H9 (cell line): ENCODE measurements around the gene MCEE. TPM values are rescaled to one million over a fixed set of nuclear protein-coding genes. Genes with fewer than 3 reads are reported as not detected.

Experiments
- DNase-seq: peaks from one replicate; pipeline ENCODE4 v3.0.0-alpha.2; 2017
- H2AFZ ChIP-seq: one replicate; pipeline ENCODE4 v1.6.1; 2013; ENCODE audit warnings: mild to moderate bottlenecking, low read length, control low read depth, moderate library complexity
- H2AK5ac ChIP-seq: 2 replicates; pipeline ENCODE4 v1.6.1; 2013; ENCODE audit warnings: low read length, control low read depth, mixed read lengths; ENCODE audit not compliant: insufficient read length
- H2BK120ac ChIP-seq: one replicate; pipeline ENCODE4 v1.6.1; 2013; ENCODE audit warnings: low read depth, mild to moderate bottlenecking, low read length, control low read depth, inconsistent platforms; ENCODE audit not compliant: poor library complexity, severe bottlenecking
- H2BK12ac ChIP-seq: 2 replicates; pipeline ENCODE4 v1.6.1; 2013; ENCODE audit warnings: low read length, control low read depth, mixed read lengths, low read depth; ENCODE audit not compliant: insufficient read length
- H2BK15ac ChIP-seq: 2 replicates; pipeline ENCODE4 v1.6.1; 2013; ENCODE audit warnings: low read depth, low read length, control low read depth
- H2BK20ac ChIP-seq: one replicate; pipeline ENCODE4 v1.6.1; 2013; ENCODE audit warnings: low read depth, mild to moderate bottlenecking, low read length, control low read depth, inconsistent platforms; ENCODE audit not compliant: poor library complexity, severe bottlenecking
- H2BK5ac ChIP-seq: 2 replicates; pipeline ENCODE4 v1.6.1; 2013; ENCODE audit warnings: low read length, control low read depth, mixed read lengths; ENCODE audit not compliant: insufficient read length
- H3K14ac ChIP-seq: 2 replicates; pipeline ENCODE4 v1.6.1; 2013; ENCODE audit warnings: low read length, control low read depth; ENCODE audit not compliant: insufficient read depth
- H3K18ac ChIP-seq: 2 replicates; pipeline ENCODE4 v1.6.1; 2013; ENCODE audit warnings: low read depth, mild to moderate bottlenecking, mixed read lengths, low read length, control low read depth; ENCODE audit not compliant: insufficient read length
- H3K23ac ChIP-seq: 2 replicates; pipeline ENCODE4 v1.6.1; 2013; ENCODE audit warnings: low read length, control low read depth, mixed read lengths, low read depth; ENCODE audit not compliant: insufficient read length
- H3K23me2 ChIP-seq: 2 replicates; pipeline ENCODE4 v1.6.1; 2013; ENCODE audit warnings: low read depth, mild to moderate bottlenecking, mixed read lengths, low read length, control low read depth; ENCODE audit not compliant: insufficient read length, poor library complexity, severe bottlenecking
- H3K27ac ChIP-seq: 2 replicates; pipeline ENCODE4 v1.5.1; 2013; ENCODE audit warnings: low read length, control low read depth, mixed read lengths, low read depth; ENCODE audit not compliant: insufficient read length
- H3K27me3 ChIP-seq: 2 replicates; pipeline ENCODE4 v1.6.1; 2013; ENCODE audit warnings: low read length, control low read depth, inconsistent platforms; ENCODE audit not compliant: insufficient read depth
- H3K4ac ChIP-seq: 2 replicates; pipeline ENCODE4 v1.6.1; 2013; ENCODE audit warnings: low read depth, mild to moderate bottlenecking, control low read depth, inconsistent platforms, low read length, moderate library complexity
- H3K4me1 ChIP-seq: 2 replicates; pipeline ENCODE4 v1.6.1; 2013; ENCODE audit warnings: low read length, control low read depth, inconsistent platforms; ENCODE audit not compliant: insufficient read depth
- H3K4me2 ChIP-seq: 2 replicates; pipeline ENCODE4 v1.6.1; 2013; ENCODE audit warnings: low read length, control low read depth, mixed read lengths; ENCODE audit not compliant: insufficient read length, insufficient read depth
- H3K56ac ChIP-seq: 2 replicates; pipeline ENCODE4 v1.6.1; 2013; ENCODE audit warnings: low read depth, mild to moderate bottlenecking, mixed read lengths, low read length, control low read depth; ENCODE audit not compliant: insufficient read length
- H3K79me1 ChIP-seq: 2 replicates; pipeline ENCODE4 v1.6.1; 2013; ENCODE audit warnings: low read depth, mild to moderate bottlenecking, moderate library complexity, low read length, control low read depth, inconsistent platforms; ENCODE audit not compliant: insufficient read depth, poor library complexity, severe bottlenecking
- H3K79me2 ChIP-seq: 2 replicates; pipeline ENCODE4 v1.6.1; 2013; ENCODE audit warnings: low read length, control low read depth, inconsistent platforms; ENCODE audit not compliant: insufficient read depth
- H3K9ac ChIP-seq: 2 replicates; pipeline ENCODE4 v1.6.1; 2013; ENCODE audit warnings: low read length, control low read depth, mixed read lengths; ENCODE audit not compliant: insufficient read length; ENCODE audit errors: extremely low read depth
- H3K9me3 ChIP-seq: one replicate; pipeline ENCODE4 v1.6.1; 2013; ENCODE audit warnings: low read depth, low read length, inconsistent platforms; ENCODE audit not compliant: control insufficient read depth
- H3T11ph ChIP-seq: one replicate; pipeline ENCODE4 v1.6.1; 2013; ENCODE audit warnings: mild to moderate bottlenecking, low read length, control low read depth, inconsistent platforms
- H4K20me1 ChIP-seq: one replicate; pipeline ENCODE4 v1.6.1; 2013; ENCODE audit not compliant: control insufficient read depth, insufficient read length, insufficient read depth
- H4K5ac ChIP-seq: 2 replicates; pipeline ENCODE4 v1.6.1; 2013; ENCODE audit warnings: low read depth, mild to moderate bottlenecking, mixed read lengths, low read length, control low read depth; ENCODE audit not compliant: insufficient read length
- H4K8ac ChIP-seq: replicated peaks from 2 replicates; pipeline ENCODE4 v1.6.1; 2013; ENCODE audit warnings: low read length, control low read depth, mixed read lengths, low read depth; ENCODE audit not compliant: insufficient read length
- H4K91ac ChIP-seq: 2 replicates; pipeline ENCODE4 v1.6.1; 2013; ENCODE audit warnings: low read depth, mild to moderate bottlenecking, moderate library complexity, mixed read lengths, low read length, control low read depth; ENCODE audit not compliant: insufficient read length
- H3K27ac Mint-ChIP-seq, 3 experiments: 2 replicates in 2 of 3; 3 replicates in 1 of 3; pipeline ENCODE4 v1.8.0; 2020 to 2021; ENCODE audit warnings: mixed read lengths in 3 of 3, mild to moderate bottlenecking in 1 of 3, moderate library complexity in 1 of 3
- H3K27me3 Mint-ChIP-seq: 2 replicates; pipeline ENCODE4 v1.8.0; 2021; ENCODE audit warnings: low read depth, mild to moderate bottlenecking, moderate library complexity, mixed read lengths
- H3K36me3 Mint-ChIP-seq, 3 experiments: 2 replicates in 2 of 3; 3 replicates in 1 of 3; pipeline ENCODE4 v1.8.0; 2020 to 2021; ENCODE audit warnings: low read depth in 3 of 3, mixed read lengths in 3 of 3; ENCODE audit not compliant: insufficient read depth in 1 of 3
- H3K4me1 Mint-ChIP-seq, 2 experiments: 2 replicates each; pipeline ENCODE4 v1.8.0; 2020; ENCODE audit warnings: mixed read lengths in 2 of 2
- H3K4me3 Mint-ChIP-seq, 2 experiments: 2 replicates in 1 of 2; 3 replicates in 1 of 2; pipeline ENCODE4 v1.8.0; 2020 to 2021; ENCODE audit warnings: mild to moderate bottlenecking in 2 of 2, mixed read lengths in 2 of 2, moderate library complexity in 1 of 2
- H3K9me3 Mint-ChIP-seq, 2 experiments: 2 replicates in 1 of 2; 3 replicates in 1 of 2; pipeline ENCODE4 v1.8.0; 2020; ENCODE audit warnings: mild to moderate bottlenecking in 2 of 2, mixed read lengths in 2 of 2, moderate library complexity in 1 of 2
- WGBS: extraction: QIAGEN DNeasy Blood & Tissue Kit; methylation state at CpG from one replicate; pipeline ENCODE4 v1.1.7; 2013; ENCODE audit warnings: missing lambda C conversion rate, low lambda C conversion rate, mixed read lengths; ENCODE audit not compliant: insufficient read length; ENCODE audit errors: extremely low coverage; 5-methylcytosine and 5-hydroxymethylcytosine counted together
- total RNA-seq: library from RNA; stranded (reverse); gene quantifications from 2 replicates; pipeline ENCODE4 v1.2.1, GENCODE V29; 2021
- TF ChIP-seq, protein P1 (sequence below): fragments of 200-600 bp; sonication (generic); conservative IDR thresholded peaks from 3 replicates; pipeline ENCODE4 v1.8.0; 2021; ENCODE audit warnings: antibody characterized with exemption, mild to moderate bottlenecking

MCEE gene
- total RNA-seq, 1 experiment from 2014 or later = 12.5 TPM

DNA sequence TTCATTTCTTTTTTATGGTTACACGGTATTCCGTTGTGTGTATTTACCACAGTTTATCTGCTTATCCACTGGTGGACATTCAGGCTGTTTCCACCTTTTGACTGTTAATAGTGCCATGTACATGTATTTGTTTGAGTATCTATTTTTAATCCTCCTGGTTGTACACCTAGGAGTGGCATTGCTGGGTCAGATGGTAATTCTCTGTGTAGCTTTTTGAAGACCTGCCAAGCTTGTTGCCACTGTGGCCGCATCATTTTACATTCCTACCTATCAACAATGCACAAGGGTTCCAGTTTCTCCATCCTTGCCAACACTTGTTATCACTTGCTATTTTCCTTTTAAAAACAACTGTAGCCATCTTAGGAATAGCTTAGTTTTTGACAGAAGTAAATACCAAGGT lies 13.8 kb upstream of the MCEE start:
- no peaks in the 10 kb centered on the region for H3K4me1 Mint-ChIP-seq
- H3K4me3 Mint-ChIP-seq = no peak overlapping the region
- Histone ChIP-seq H3K9ac (no peak overlapping the region), H4K5ac (no peak overlapping the region), H3K27ac (no peak overlapping the region), H3K27me3 (no peaks in the 10 kb centered on the region), H4K91ac (no peak overlapping the region), H3K4ac (no peak overlapping the region), H3K4me2 (no peak overlapping the region), H3K56ac (no peak overlapping the region), H3T11ph (no peak overlapping the region), H2BK5ac (no peak overlapping the region), H3K79me2 (no peaks in the 10 kb centered on the region), H3K18ac (no peak overlapping the region), H2BK20ac (no peak overlapping the region), H2BK12ac (no peak overlapping the region), H4K8ac (no peak overlapping the region), H3K23me2 (no peaks in the 10 kb centered on the region), H3K9me3 (no peaks in the 10 kb centered on the region), H2AFZ (no peak overlapping the region), H2BK120ac (no peak overlapping the region), H3K14ac (no peak overlapping the region), H3K79me1 (no peaks in the 10 kb centered on the region), H3K23ac (no peak overlapping the region), H2AK5ac (no peak overlapping the region), H4K20me1 (no peaks in the 10 kb centered on the region), H3K4me1 (no peaks in the 10 kb centered on the region), H2BK15ac (no peak overlapping the region)
- H3K9me3 Mint-ChIP-seq = no peaks in the 10 kb centered on the region
- H3K27ac Mint-ChIP-seq = no peak overlapping the region
- H3K27me3 Mint-ChIP-seq = no peaks in the 10 kb centered on the region
- DNase-seq = no peak
- H3K36me3 Mint-ChIP-seq = peaks cover 33 to 91% (median 89%) of the 10 kb centered on the region in 3 experiments; a peak in 6 of 7 replicates
- TF ChIP-seq, protein P1, sequence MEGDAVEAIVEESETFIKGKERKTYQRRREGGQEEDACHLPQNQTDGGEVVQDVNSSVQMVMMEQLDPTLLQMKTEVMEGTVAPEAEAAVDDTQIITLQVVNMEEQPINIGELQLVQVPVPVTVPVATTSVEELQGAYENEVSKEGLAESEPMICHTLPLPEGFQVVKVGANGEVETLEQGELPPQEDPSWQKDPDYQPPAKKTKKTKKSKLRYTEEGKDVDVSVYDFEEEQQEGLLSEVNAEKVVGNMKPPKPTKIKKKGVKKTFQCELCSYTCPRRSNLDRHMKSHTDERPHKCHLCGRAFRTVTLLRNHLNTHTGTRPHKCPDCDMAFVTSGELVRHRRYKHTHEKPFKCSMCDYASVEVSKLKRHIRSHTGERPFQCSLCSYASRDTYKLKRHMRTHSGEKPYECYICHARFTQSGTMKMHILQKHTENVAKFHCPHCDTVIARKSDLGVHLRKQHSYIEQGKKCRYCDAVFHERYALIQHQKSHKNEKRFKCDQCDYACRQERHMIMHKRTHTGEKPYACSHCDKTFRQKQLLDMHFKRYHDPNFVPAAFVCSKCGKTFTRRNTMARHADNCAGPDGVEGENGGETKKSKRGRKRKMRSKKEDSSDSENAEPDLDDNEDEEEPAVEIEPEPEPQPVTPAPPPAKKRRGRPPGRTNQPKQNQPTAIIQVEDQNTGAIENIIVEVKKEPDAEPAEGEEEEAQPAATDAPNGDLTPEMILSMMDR = no peak
- WGBS = no CpG with 5 or more reads among the region's 3 CpGs
